IPS-NIHi7 (cell line): ENCODE measurements around the gene MRPL40.
"Not testable (repeated sequence)": the region's sequence is repeated elsewhere in the genome, so short reads cannot be mapped to it uniquely, and the experiment has no call there.

ENCODE experiments used
- DNase-seq: peaks from one replicate; pipeline ENCODE4 v3.0.0; 2012; ENCODE audit warnings: mixed read lengths; ENCODE audit errors: extremely low spot score

The MRPL40 gene

GRCh38 chr22:19440411-19441195, 8.3 kb downstream of the MRPL40 start:
- no peak for DNase-seq

- no peak for DNase-seq
Observed at GRCh38 chr22:19442166-19442565, 9.8 kb downstream of the MRPL40 start.

DNA sequence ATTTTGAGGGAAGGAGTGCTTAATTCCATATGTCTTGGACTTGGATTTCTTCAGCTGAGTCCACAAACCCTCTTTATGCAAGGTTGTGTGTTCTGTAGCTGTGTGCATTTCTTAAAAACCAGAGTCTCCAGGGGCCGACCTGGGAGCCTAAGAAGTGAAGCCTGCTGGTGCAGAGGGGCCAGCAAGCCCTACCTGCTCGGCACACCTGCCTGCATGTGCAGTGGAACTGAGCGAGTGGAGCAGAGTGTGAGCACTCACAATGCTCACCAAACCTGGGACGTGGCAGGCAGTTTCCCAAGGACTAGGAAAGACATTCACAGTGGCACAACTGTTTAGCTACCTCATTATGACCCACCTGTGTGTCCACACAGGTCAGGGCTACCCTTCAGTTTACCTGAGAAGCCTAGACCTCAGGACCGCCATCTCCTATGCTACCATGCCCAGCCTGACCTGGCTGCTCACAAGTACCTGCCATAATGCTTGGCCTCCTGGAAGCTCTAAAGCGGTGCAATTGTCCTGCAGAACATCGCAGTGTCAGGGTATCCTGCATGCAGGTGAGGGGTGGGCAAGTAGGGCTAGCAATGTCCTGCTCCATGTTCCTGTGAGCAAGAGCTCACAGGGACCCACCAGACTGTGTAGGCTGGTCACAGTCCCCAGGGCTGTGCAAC, 11.3 kb downstream of the MRPL40 start:
- no peak for DNase-seq

- DNase-seq = not testable (repeated sequence)
Observed at GRCh38 chr22:19445279-19445982, 13.1 kb downstream of the MRPL40 start.

DNA sequence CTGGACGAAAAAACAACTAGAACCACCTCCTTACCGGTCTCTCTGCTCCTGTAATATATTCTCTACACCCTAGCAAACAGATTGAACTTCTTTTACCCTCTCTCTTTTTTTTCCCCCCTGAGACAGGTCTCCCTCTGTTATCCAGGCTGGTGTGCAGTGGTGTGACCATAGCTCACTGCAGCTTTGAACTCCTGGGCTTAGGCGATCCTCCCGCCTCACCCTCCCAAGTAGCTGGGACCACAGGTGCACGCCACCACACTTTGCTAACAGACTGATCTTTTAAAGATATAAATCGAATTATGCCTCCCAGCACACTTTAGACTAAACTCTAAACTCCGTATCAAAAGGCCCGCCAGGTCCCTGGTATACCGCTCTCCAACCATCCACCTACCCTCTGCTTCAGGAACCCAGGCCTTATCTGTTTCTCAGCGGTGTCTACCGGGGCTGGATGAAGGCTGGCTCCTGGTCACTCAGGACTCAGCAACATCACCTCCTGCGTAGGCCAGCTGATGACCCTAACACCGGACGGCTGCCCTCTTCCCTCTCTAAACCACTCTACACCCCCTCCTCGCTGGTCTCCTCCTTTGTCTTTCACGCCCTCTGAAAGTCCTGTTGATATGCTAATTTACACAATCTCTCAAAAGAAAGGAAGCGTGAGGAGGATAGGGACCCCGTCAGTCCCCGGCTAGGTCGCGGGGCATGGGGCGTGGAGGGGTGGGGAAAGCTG, 14.4 kb downstream of the MRPL40 start:
- DNase-seq = peak; percentile 75

- peak; percentile 99 for DNase-seq
Observed at GRCh38 chr22:19447330-19448075, 15.2 kb downstream of the MRPL40 start, which contains the start of gene C22orf39. Gene C22orf39 (minus strand): TSS chr22:19447711. CDS start chr22:19447688, 23 bp downstream.

GRCh38 chr22:19448076-19448607, 15.8 kb downstream of the MRPL40 start:
- peak; percentile 72 for DNase-seq

GRCh38 chr22:19448739-19449421, 16.5 kb downstream of the MRPL40 start:
- DNase-seq = peak; percentile 22

- no peak for DNase-seq
Observed at GRCh38 chr22:19449422-19449767, 17.1 kb downstream of the MRPL40 start.

- no peak for DNase-seq
Observed at GRCh38 chr22:19450363-19451175, 18.2 kb downstream of the MRPL40 start.

- DNase-seq = no peak
Observed at GRCh38 chr22:19451570-19451969, 19.2 kb downstream of the MRPL40 start.

DNA sequence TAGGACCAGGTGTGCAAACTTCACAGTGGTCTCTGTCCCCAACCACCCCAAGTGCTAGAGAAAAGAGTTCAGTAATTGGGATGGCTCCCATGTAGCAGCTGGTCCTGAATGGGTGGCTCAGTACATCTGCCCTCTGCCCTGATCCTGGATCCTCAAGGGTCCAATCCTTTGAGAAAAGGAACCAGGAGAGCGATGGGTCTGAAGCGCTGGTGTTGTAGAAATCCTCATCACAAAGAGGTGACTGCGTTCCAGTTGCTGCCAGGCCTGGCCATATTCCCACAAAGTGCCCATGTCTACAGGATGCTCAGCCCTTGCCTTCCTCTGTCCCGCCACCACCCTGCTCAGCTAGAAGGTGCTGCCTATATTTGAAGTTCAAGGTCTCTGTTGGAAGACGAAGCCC, 21.4 kb downstream of the MRPL40 start:
- no peak for DNase-seq

- no peak for DNase-seq
Observed at GRCh38 chr22:19454156-19454555, 21.8 kb downstream of the MRPL40 start.

GRCh38 chr22:19455033-19455432, 22.7 kb downstream of the MRPL40 start:
- DNase-seq = no peak

GRCh38 chr22:19455585-19456370, 23.4 kb downstream of the MRPL40 start:
- no peak for DNase-seq

- DNase-seq = no peak
Observed at GRCh38 chr22:19456541-19456940, 24.2 kb downstream of the MRPL40 start.

- DNase-seq = no peak
Observed at GRCh38 chr22:19457828-19458428, 25.6 kb downstream of the MRPL40 start.

GRCh38 chr22:19460036-19460435, 27.7 kb downstream of the MRPL40 start:
- no peak for DNase-seq
